Muscle layer of duodenum (tissue), 2 donors: Measurements from ENCODE around the gene IRX4.

Source experiments
- H3K27ac ChIP-seq: one replicate; pipeline ENCODE4 v1.7.0; 2013; ENCODE audit warnings: mild to moderate bottlenecking, low read length
- H3K27me3 ChIP-seq: one replicate; pipeline ENCODE4 v1.7.0; 2013; ENCODE audit warnings: low read depth, mild to moderate bottlenecking, control low read depth, low read length
- H3K36me3 ChIP-seq, 2 donors: one replicate each; pipeline ENCODE4 v1.7.0; 2013; ENCODE audit warnings: low read length in 2 of 2, control low read depth in 1 of 2, mild to moderate bottlenecking in 1 of 2; ENCODE audit not compliant: insufficient read depth in 2 of 2, control insufficient read depth in 1 of 2
- H3K4me1 ChIP-seq, 2 donors: one replicate each; pipeline ENCODE4 v1.7.0; 2013; ENCODE audit warnings: low read length in 2 of 2, mild to moderate bottlenecking in 2 of 2, control low read depth in 1 of 2, moderate library complexity in 1 of 2; ENCODE audit not compliant: insufficient read depth in 2 of 2, control insufficient read depth in 1 of 2
- H3K4me3 ChIP-seq, 2 donors: one replicate each; pipeline ENCODE4 v1.7.0; 2013; ENCODE audit warnings: low read length in 2 of 2, low read depth in 1 of 2, mild to moderate bottlenecking in 1 of 2
- H3K9me3 ChIP-seq, 2 donors: one replicate each; pipeline ENCODE4 v1.7.0; 2013; ENCODE audit warnings: low read length in 2 of 2, control low read depth in 1 of 2, mild to moderate bottlenecking in 1 of 2; ENCODE audit not compliant: control insufficient read depth in 1 of 2
- donor health status: healthy.

IRX4 gene

DNA sequence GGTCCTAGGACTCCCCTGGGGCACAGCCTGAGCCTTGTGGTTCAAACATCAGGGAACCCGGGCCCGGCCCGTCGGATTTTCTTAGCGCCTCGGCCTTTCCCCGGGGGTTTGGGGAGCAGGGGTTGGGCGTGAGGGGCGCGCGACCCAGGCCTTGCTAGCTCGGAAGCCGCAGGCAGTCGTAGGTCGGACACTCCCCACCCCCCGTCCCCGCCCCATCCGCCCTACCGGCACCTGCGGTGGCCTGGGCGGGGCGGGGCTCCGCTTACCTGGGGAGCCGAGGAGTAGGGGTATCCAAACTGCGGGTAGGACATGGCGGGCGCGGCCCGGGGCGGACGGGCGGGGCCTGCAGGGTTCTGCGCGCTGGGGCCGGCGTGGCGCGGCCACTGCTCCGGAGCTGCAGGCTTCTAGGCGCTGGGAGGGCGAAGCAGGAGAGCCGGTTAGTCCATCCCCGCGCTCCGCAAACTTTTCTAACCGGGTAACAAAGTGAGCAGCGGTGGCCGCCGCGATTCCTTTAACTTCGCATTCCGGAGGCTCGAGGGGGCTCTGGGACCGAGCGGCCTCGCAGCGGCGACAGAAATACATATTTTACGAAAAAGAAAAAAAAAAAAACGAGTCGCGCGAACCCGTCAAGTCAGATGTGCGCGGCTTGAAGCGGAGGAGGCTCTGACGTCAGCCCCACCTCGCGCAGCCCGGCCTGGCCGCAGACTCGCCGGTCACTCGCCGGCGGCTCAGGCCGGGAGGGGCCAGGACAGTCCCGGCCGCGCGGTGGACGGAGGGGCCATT, at the start of gene IRX4:
Gene IRX4, minus strand, starts transcription at position 589 of the 783 bp plus-strand sequence. Its CDS starts 278 bp downstream, at position 311.
- peaks cover 0 to 38% of the 10 kb centered on the region in 2 donors for H3K4me1 ChIP-seq

DNA sequence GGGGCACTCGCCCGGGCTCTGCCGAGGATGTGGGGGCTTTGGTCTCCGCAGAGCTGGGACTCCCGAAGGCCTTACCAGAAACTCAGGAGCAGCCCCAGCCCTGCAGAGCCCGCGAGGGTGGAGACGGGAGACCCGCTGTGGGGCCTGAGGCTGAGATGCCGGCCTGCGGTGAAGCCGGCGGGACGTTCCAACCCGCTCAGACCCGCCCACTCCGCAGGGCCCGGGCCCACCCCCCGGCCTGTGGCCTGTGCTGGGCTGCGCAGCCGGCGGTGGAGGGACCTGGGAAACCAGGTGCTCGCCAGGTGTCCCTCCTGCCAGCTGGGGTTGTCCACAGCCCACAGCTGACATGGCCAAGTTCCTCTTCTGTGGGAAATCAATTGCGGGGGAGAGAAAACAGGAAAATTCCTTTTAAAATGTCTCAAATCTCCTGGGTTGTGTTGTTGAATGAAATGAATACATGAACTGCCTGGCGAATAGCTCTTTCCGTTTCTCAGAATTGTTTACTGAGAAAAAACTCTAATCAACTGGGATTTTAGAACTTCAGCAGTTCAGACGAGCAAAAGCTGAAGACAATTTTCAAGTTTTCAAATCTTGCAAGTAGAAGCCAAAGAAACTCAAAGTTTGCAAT, 49.0 kb upstream of the IRX4 start:
- peaks cover 0 to 14% of the 10 kb centered on the region in 2 donors for H3K4me1 ChIP-seq
- H3K9me3 ChIP-seq: no peaks in the 10 kb centered on the region
- peaks cover 13% of the 10 kb centered on the region for H3K27me3 ChIP-seq
- H3K27ac ChIP-seq: no peak overlapping the region
- peak overlapping the region; percentile 11 to 65 for H3K4me3 ChIP-seq
- peaks cover 0 to 8% of the 10 kb centered on the region in 2 donors for H3K36me3 ChIP-seq

More for the DNA sequence above, at the start of gene IRX4:
- H3K9me3 ChIP-seq: no peaks in the 10 kb centered on the region
- peaks cover 54% of the 10 kb centered on the region for H3K27me3 ChIP-seq
- H3K4me3 ChIP-seq: peak within 1 kb of the TSS in 1 of 2 donors; percentile 57
- H3K27ac ChIP-seq: no peak within 1 kb of the TSS
- H3K36me3 ChIP-seq: no peaks in the 10 kb centered on the region

DNA sequence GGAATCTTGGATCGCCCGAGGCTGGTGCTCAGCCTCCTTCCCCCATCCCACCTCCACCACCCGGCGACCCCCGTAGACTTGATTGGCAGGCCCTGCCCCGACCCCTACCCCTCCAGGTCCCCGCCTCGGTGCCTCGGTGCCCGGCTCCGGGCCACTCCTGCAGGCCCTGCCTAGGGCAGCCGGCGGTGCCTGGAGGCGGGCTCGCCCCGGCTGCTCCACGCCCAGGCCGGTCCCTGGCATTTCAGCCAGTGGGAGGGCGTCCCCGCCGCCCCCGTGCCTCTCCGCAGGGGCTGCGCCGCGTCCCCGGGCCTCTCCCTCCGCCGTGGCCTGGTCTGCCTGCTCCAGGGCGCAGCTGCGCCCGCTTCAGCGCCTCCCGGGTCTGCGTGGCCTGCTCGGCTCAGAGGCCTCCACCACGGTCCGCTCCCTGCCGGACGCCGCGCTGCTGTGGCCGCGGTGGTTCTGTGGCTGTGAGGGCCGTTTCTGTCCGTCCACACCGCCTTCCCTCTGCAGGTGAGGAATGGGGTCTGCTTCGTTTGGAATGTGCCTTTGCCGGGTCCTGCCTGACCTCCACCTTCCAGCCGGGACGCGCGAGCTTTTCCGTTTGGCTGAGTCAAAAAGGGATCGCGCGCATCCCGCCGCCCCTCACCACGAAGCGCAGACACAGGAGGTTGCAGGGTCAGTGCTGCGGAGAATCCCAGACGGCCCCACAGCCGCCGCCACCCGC, 48.3 kb upstream of the IRX4 start:
- H3K27ac ChIP-seq: no peak overlapping the region
- peaks cover 0 to 14% of the 10 kb centered on the region in 2 donors for H3K4me1 ChIP-seq
- H3K4me3 ChIP-seq: peak overlapping the region; percentile 11 to 65
- peaks cover 13% of the 10 kb centered on the region for H3K27me3 ChIP-seq
- H3K36me3 ChIP-seq: peaks cover 0 to 8% of the 10 kb centered on the region in 2 donors
- H3K9me3 ChIP-seq: no peaks in the 10 kb centered on the region

DNA sequence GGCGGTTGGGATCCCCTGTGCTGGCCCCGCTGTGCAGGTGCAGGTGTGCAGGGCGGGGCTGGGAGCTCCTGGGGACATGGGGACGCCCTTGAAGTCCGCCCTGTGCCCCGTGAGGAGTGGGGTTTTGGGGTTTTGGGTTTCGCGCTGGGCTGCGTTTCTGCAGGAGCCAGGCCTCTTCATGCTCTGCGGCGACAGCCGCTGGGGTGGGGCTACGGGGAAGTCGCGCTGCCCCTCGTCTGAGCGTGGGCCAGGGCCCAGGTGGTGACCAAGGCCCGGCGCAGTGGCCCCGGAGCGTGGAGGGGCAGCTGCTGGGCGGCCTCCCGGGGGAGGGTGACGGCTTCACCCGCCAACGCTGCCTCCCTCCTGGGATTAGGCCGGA, 47.8 kb upstream of the IRX4 start:
- peaks cover 0 to 6% of the 10 kb centered on the region in 2 donors for H3K36me3 ChIP-seq
- H3K9me3 ChIP-seq: no peaks in the 10 kb centered on the region
- H3K27ac ChIP-seq: no peak overlapping the region
- peak overlapping the region in 1 of 2 donors; percentile 65 for H3K4me3 ChIP-seq
- peaks cover 0 to 14% of the 10 kb centered on the region in 2 donors for H3K4me1 ChIP-seq
- H3K27me3 ChIP-seq: peaks cover 13% of the 10 kb centered on the region

DNA sequence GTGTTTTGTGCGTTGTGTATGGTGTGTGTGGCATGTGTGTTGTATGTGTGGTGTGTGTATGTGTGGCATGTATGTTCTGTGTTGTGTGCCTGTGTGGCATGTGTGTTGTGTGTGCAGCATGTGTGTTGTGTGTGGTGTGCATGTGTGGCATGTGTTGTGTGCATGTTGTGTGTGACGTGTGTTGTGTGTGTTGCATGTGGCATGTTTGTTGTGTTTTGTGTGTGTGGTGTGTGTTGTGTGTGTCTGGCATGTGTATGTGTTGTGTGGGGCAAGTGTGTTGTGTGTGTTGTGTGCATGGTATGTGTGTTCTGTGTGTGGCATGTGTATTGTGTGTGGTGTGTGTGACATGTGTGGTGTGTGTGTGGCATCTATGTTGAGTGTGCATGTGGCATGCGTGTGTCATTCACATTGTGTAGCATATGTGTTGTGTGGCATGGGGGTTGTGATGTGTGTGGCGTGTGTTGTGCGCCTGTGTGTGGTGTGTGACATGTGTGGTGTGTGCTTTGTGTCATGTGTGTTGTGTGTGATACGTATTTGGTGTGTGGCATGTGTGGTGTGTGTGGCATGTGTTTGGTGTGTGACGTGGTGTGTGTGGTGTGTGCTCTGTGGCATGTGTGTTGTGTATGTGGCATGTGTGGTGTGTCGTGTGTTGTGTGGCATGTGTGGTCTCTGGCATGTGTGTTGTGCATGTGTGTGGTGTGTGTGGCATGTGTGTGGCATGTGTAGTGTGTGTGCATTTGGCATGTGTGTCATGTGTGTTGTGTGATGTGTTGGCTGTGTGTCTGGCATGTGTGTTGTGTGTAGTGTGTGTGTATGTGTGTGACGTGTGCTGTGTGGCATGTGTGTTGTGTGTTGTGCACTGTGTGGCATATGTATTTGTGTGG, 46.6 kb upstream of the IRX4 start:
- peaks cover 13% of the 10 kb centered on the region for H3K27me3 ChIP-seq
- no peak overlapping the region for H3K27ac ChIP-seq
- H3K4me1 ChIP-seq: peaks cover 0 to 14% of the 10 kb centered on the region in 2 donors
- no peaks in the 10 kb centered on the region for H3K9me3 ChIP-seq
- no peaks in the 10 kb centered on the region for H3K36me3 ChIP-seq
- no peak overlapping the region for H3K4me3 ChIP-seq

DNA sequence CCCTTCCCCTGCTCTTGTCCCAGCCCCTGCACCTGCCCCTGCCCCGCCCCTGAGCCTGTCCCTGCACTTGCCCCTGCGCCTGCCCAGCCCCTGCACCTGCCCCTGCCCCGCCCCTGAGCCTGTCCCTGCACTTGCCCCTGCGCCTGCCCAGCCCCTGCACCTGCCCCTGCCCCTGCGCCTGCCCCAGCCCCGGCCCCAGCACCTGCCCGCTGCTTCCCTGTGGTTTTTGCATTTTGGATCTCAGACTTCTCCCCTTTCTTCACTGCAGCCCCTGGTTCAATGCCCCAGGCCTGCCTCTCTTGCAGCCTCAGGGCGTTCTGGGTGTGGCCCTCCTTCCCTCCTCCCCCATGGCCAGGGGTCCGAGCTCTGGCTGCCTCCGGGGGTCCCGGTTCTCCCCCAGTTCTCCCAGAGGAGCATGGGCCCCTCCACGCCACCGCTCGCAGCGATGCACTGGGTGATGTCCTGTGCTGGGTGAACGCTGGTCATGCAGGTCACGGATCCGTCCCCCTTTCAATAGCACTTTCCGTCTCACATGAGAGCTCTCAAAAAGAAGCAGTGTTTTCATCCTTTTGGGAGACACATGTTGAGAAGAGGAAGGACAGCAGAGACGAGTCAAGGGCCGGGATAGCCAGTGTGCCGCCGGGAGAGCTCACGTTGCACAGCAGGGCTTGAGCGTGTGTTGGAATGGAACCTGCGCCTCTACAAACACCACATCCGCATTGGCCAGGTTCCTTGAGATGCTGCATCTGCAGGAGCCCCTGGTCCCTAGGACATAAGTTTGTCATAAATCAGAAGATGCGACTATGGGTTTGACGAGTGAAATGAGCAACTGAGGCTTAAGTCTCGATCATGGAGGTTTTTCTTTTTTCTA, 44.0 kb upstream of the IRX4 start:
- peaks cover 13% of the 10 kb centered on the region for H3K27me3 ChIP-seq
- H3K4me3 ChIP-seq: no peak overlapping the region
- H3K36me3 ChIP-seq: no peaks in the 10 kb centered on the region
- peaks cover 0 to 14% of the 10 kb centered on the region in 2 donors for H3K4me1 ChIP-seq
- H3K9me3 ChIP-seq: no peaks in the 10 kb centered on the region
- H3K27ac ChIP-seq: no peak overlapping the region

DNA sequence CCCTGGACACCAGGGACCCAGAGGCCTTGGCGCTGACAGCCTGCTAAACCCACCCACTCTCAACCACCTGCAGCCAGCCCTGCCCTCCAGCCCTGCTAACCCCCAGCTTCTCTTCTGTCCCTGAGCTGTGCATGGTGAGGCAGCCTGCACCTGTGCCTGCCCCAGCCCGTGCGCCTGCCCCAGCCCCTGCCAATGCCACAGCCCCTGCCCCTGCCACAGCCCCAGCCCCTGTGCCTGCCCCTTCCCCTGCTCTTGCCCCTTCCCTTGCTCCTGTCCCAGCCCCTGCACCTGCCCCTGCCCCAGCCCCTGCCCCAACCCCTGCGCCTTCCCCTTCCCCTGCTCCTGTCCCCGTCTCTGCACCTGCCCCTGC, 43.3 kb upstream of the IRX4 start:
- Histone ChIP-seq H3K9me3 (no peaks in the 10 kb centered on the region), H3K4me3 (no peak overlapping the region), H3K27ac (no peak overlapping the region), H3K36me3 (no peaks in the 10 kb centered on the region), H3K4me1 (peaks cover 0 to 8% of the 10 kb centered on the region in 2 donors), H3K27me3 (peaks cover 13% of the 10 kb centered on the region)

DNA sequence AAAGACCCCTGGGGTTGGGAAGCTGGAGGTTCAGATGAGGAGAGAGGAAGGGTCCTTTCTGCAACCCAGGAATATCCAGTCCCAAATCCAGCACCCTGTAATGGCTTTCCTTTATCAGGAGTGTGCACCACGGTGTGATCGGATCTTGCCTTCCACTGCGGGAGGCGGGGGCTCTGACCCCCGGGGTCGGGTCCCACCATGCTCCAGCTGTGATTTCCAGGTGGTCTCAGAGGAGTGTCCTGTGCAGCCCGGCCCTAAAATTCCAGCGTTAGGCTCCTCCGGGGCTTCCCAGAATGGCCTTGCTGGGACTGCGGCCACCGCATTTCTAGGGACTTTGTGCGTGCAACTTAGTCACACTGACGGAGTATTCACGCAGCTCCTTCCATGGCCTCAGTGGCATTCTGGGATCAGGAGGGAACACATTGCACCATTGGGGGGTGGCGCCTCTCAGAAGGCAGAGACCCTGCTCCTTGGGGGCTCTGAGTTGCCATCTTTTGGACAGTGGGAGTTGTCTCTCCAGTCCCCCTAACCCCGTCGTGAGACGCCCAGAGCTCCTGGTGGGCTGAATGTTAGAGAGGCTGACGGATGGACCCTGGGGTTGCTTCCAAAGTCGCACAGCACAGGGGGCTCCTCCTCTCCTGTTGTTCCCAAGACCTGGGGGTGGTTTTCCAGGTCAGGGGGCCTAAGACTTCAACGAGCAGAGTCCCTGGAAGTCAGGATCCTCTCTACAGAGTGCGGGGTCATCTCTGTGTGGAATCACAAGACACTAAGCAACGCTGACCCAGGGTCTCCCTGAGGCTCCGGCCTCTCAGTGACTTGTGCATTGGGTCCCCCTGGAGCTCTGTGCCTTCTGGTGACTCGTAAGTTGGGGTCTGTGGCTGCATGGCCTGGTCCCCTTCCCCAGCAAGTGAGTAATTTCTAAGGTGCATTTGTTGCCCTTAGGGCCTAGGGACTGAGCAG, 42.7 kb upstream of the IRX4 start:
- Histone ChIP-seq H3K27me3 (peaks cover 13% of the 10 kb centered on the region), H3K4me1 (peaks cover 0 to 2% of the 10 kb centered on the region in 2 donors), H3K4me3 (no peak overlapping the region), H3K9me3 (no peaks in the 10 kb centered on the region), H3K36me3 (no peaks in the 10 kb centered on the region), H3K27ac (no peak overlapping the region)

DNA sequence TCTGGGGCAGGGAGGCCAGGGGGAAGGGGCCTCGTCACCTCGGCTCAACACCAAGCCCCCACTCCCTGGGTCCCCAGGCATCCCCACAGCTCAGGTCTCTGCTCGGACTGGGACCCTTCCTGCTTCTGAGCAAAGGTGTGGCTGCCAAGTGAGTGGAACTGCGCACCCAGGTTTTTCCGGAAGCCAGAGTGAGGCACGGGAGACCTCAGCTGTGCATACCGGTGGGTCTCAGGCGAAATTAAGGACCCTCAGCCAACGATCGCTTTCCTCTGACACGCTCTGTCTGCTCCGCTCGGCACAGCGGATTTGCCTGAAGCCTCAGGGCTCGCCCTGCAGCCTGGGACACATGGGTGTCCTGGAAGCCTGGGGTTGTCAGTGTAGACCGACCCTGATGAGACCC, 41.0 kb upstream of the IRX4 start:
- Histone ChIP-seq H3K9me3 (no peaks in the 10 kb centered on the region), H3K27ac (no peak overlapping the region), H3K4me1 (no peaks in the 10 kb centered on the region), H3K4me3 (no peak overlapping the region), H3K27me3 (no peaks in the 10 kb centered on the region), H3K36me3 (no peaks in the 10 kb centered on the region)
